SK-N-MC (cell line): ENCODE measurements around the gene SV2A.
A peak's percentile ranks its signal among the peaks of the same experiment; 100 is the strongest.

Experiments
- DNase-seq: peaks from one replicate; pipeline ENCODE4 v3.0.0-alpha.2; 2011; ENCODE audit warnings: low read depth, low spot score
- H3K27ac ChIP-seq: fragments of 200-600 bp; sonication (generic); 2 replicates; pipeline ENCODE4 v1.5.1; 2016; ENCODE audit warnings: mixed run types
- H3K36me3 ChIP-seq: fragments of 200-600 bp; sonication (generic); 2 replicates; pipeline ENCODE4 v1.6.1; 2017; ENCODE audit warnings: antibody characterized with exemption, low read length, mixed read lengths; ENCODE audit not compliant: insufficient read depth
- H3K4me3 ChIP-seq: fragments of 200-600 bp; sonication (generic); 2 replicates; pipeline ENCODE4 v1.5.1; 2016
- H3K9ac ChIP-seq: fragments of 200-600 bp; sonication (generic); 2 replicates; pipeline ENCODE4 v1.8.0; 2017; ENCODE audit warnings: mixed run types, mixed read lengths; ENCODE audit not compliant: insufficient read length
- H3K9me3 ChIP-seq: fragments of 200-600 bp; sonication (generic); 2 replicates; pipeline ENCODE4 v1.6.1; 2017; ENCODE audit warnings: low read depth, mild to moderate bottlenecking, antibody characterized with exemption, low read length, moderate library complexity, mixed read lengths
- EZH2 ChIP-seq: fragments of 200-600 bp; sonication (generic); IDR thresholded peaks from one replicate; pipeline ENCODE4 v1.6.1; 2017; ENCODE audit warnings: antibody characterized with exemption
- FOXP2 ChIP-seq: optimal IDR thresholded peaks from 2 replicates; pipeline ENCODE3; 2011; ENCODE audit warnings: mild to moderate bottlenecking, moderate library complexity; ENCODE audit not compliant: insufficient read depth; ENCODE audit errors: extremely low read length, control extremely low read depth
- POLR2AphosphoS5 ChIP-seq: IDR thresholded peaks from 2 replicates; pipeline ENCODE4 v1.6.1; 2012; ENCODE audit warnings: mild to moderate bottlenecking, low read depth, low read length, borderline replicate concordance

The SV2A gene

GRCh38 chr1:149936170-149936991 lies 18.7 kb upstream of the SV2A start, which contains the start of gene MTMR11:
Gene MTMR11, minus strand, starts transcription at chr1:149936879. Its CDS starts 232 bp downstream, at chr1:149936647.
- Histone ChIP-seq H3K36me3 (no peaks in the 10 kb centered on the region), H3K9me3 (no peaks in the 10 kb centered on the region), H3K27ac (no peak within 1 kb of the TSS; the same call in 1 of the 2 replicates), H3K9ac (peak within 1 kb of the TSS; percentile 5), H3K4me3 (no peak within 1 kb of the TSS)
- no peak for DNase-seq
- TF ChIP-seq FOXP2 (no peak), EZH2 (no peak), POLR2AphosphoS5 (no peak)

GRCh38 chr1:149934356-149934755 lies 16.7 kb upstream of the SV2A start:
- no peaks in the 10 kb centered on the region for H3K9me3 ChIP-seq
- DNase-seq: no peak
- H3K36me3 ChIP-seq: no peaks in the 10 kb centered on the region
- TF ChIP-seq POLR2AphosphoS5: no peak
- no peak for TF ChIP-seq FOXP2
- no peak for TF ChIP-seq EZH2
- no peak overlapping the region for H3K27ac ChIP-seq
- no peak overlapping the region for H3K9ac ChIP-seq
- H3K4me3 ChIP-seq: no peak overlapping the region

- no peak overlapping the region for H3K27ac ChIP-seq
- TF ChIP-seq EZH2 (no peak), FOXP2 (no peak), POLR2AphosphoS5 (no peak)
- H3K4me3 ChIP-seq: no peak overlapping the region
- DNase-seq: no peak
- H3K36me3 ChIP-seq: no peaks in the 10 kb centered on the region
- H3K9ac ChIP-seq: no peak overlapping the region
- no peaks in the 10 kb centered on the region for H3K9me3 ChIP-seq
Measured at GRCh38 chr1:149933208-149933607, 15.6 kb upstream of the SV2A start.

- H3K9ac ChIP-seq: no peak overlapping the region
- no peaks in the 10 kb centered on the region for H3K9me3 ChIP-seq
- no peak overlapping the region for H3K27ac ChIP-seq
- no peaks in the 10 kb centered on the region for H3K36me3 ChIP-seq
- no peak for DNase-seq
- TF ChIP-seq EZH2 (no peak), FOXP2 (no peak), POLR2AphosphoS5 (no peak)
- no peak overlapping the region for H3K4me3 ChIP-seq
Measured at GRCh38 chr1:149932474-149932873, 14.8 kb upstream of the SV2A start.

- H3K36me3 ChIP-seq: peaks cover 6% of the 10 kb centered on the region
- no peak overlapping the region for H3K27ac ChIP-seq
- H3K4me3 ChIP-seq: no peak overlapping the region
- H3K9ac ChIP-seq: no peak overlapping the region
- no peak for DNase-seq
- no peaks in the 10 kb centered on the region for H3K9me3 ChIP-seq
- no peak for TF ChIP-seq EZH2
- no peak for TF ChIP-seq POLR2AphosphoS5
- no peak for TF ChIP-seq FOXP2
Measured at GRCh38 chr1:149931212-149931790, 13.7 kb upstream of the SV2A start.

- H3K36me3 ChIP-seq: peaks cover 20% of the 10 kb centered on the region
- no peaks in the 10 kb centered on the region for H3K9me3 ChIP-seq
- no peak for DNase-seq
- TF ChIP-seq FOXP2 (no peak), POLR2AphosphoS5 (no peak), EZH2 (no peak)
- no peak overlapping the region for H3K27ac ChIP-seq
- no peak overlapping the region for H3K4me3 ChIP-seq
- H3K9ac ChIP-seq: no peak overlapping the region
Measured at GRCh38 chr1:149929856-149930255, 12.2 kb upstream of the SV2A start.

GRCh38 chr1:149928401-149928724 lies 10.7 kb upstream of the SV2A start:
- peak overlapping the region; percentile 91 for H3K27ac ChIP-seq
- TF ChIP-seq POLR2AphosphoS5: no peak
- no peak for TF ChIP-seq EZH2
- no peak for TF ChIP-seq FOXP2
- no peak for DNase-seq
- H3K9ac ChIP-seq: peak overlapping the region; percentile 96
- H3K4me3 ChIP-seq: peak overlapping the region; percentile 94
- H3K9me3 ChIP-seq: no peaks in the 10 kb centered on the region
- peaks cover 35% of the 10 kb centered on the region for H3K36me3 ChIP-seq

- H3K36me3 ChIP-seq: peaks cover 41% of the 10 kb centered on the region
- H3K27ac ChIP-seq: peak within 1 kb of the TSS; percentile 91
- H3K9ac ChIP-seq: peak within 1 kb of the TSS; percentile 96
- TF ChIP-seq FOXP2 (no peak), EZH2 (no peak), POLR2AphosphoS5 (peak; percentile 94)
- DNase-seq: no peak
- H3K4me3 ChIP-seq: peak within 1 kb of the TSS; percentile 94
- H3K9me3 ChIP-seq: no peaks in the 10 kb centered on the region
Measured at GRCh38 chr1:149927563-149928400, 10.1 kb upstream of the SV2A start, which contains the start of gene SF3B4. Gene SF3B4, minus strand, starts transcription at chr1:149927803. Its CDS starts 44 bp downstream, at chr1:149927759.

- Histone ChIP-seq H3K9me3 (no peaks in the 10 kb centered on the region), H3K4me3 (peak overlapping the region; percentile 94), H3K27ac (no peak overlapping the region), H3K36me3 (peaks cover 46% of the 10 kb centered on the region), H3K9ac (peak overlapping the region; percentile 96)
- no peak for DNase-seq
- TF ChIP-seq EZH2 (no peak), POLR2AphosphoS5 (no peak), FOXP2 (no peak)
Measured at GRCh38 chr1:149927056-149927562, 9.5 kb upstream of the SV2A start.
